H1 (cell line): ENCODE measurements around the gene ACP4. TPM values are rescaled to one million over a fixed set of nuclear protein-coding genes. Genes with fewer than 3 reads are reported as not detected.

Experiments used
- CTCF ChIA-PET: fragments of 300-600 bp; sonication (Branson Sonifier 250); formaldehyde crosslinking; loops from one replicate; lab custom pipeline; 2021; ENCODE audit not compliant: partially characterized antibody; lab: Charles Lee
- POLR2A ChIA-PET: fragments of 300-600 bp; sonication (Branson Sonifier 250); formaldehyde crosslinking; loops from one replicate; lab custom pipeline; 2021; ENCODE audit warnings: inconsistent platforms; ENCODE audit not compliant: partially characterized antibody; lab: Charles Lee
- DNase-seq, 2 experiments: peaks; one replicate each; pipeline versions ENCODE4 v3.0.0 to v3.0.0-alpha.2; 2010 to 2022; ENCODE audit warnings: low spot score in 2 of 2, low read depth in 1 of 2, mixed read lengths in 1 of 2
- FAIRE-seq: peaks from 2 replicates; lab custom pipeline; 2011; peaks lifted over from hg19 to GRCh38; lab: Jason Lieb, UNC
- H2AFZ ChIP-seq: 2 replicates; pipeline ENCODE4 v1.8.1; 2012; ENCODE audit warnings: low read length, inconsistent platforms
- H2AK5ac ChIP-seq: 2 replicates; pipeline ENCODE4 v1.6.1; 2013; ENCODE audit warnings: low read depth, low read length
- H2BK120ac ChIP-seq: replicated peaks from 2 replicates; pipeline ENCODE3; 2013; ENCODE audit warnings: low read depth, low read length, inconsistent platforms
- H2BK12ac ChIP-seq: 2 replicates; pipeline ENCODE4 v1.6.1; 2013; ENCODE audit warnings: low read depth, low read length
- H2BK15ac ChIP-seq: 2 replicates; pipeline ENCODE4 v1.6.1; 2013; ENCODE audit warnings: low read length
- H2BK20ac ChIP-seq: 2 replicates; pipeline ENCODE4 v1.6.1; 2013; ENCODE audit warnings: low read length
- H2BK5ac ChIP-seq: 2 replicates; pipeline ENCODE4 v1.6.1; 2013; ENCODE audit warnings: low read depth, low read length
- H3K14ac ChIP-seq: 2 replicates; pipeline ENCODE4 v1.6.1; 2013; ENCODE audit warnings: inconsistent platforms; ENCODE audit not compliant: insufficient read length
- H3K18ac ChIP-seq: 2 replicates; pipeline ENCODE4 v1.6.1; 2013; ENCODE audit warnings: low read length; ENCODE audit errors: extremely low read depth
- H3K23ac ChIP-seq: 2 replicates; pipeline ENCODE4 v1.6.1; 2013; ENCODE audit warnings: inconsistent platforms; ENCODE audit not compliant: insufficient read length
- H3K23me2 ChIP-seq: 2 replicates; pipeline ENCODE4 v1.6.1; 2013; ENCODE audit warnings: low read depth, low read length
- H3K27ac ChIP-seq: 2 replicates; pipeline ENCODE4 v1.6.1; 2011; ENCODE audit warnings: low read depth, low read length, inconsistent platforms
- H3K27me3 ChIP-seq, 4 experiments: replicated peaks in 1 of 4; 1 replicate in 1 of 4; 2 replicates in 3 of 4; pipeline versions ENCODE4 v1.6.1 to v1.8.1; 2011 to 2013; ENCODE audit warnings: low read length in 3 of 4, mild to moderate bottlenecking in 3 of 4, inconsistent platforms in 2 of 4, mixed read lengths in 2 of 4, moderate library complexity in 1 of 4; ENCODE audit not compliant: control insufficient read depth in 3 of 4, insufficient read depth in 3 of 4; ENCODE audit errors: extremely low read depth in 1 of 4
- H3K36me3 ChIP-seq, 4 experiments: 2 replicates each; pipeline versions ENCODE4 v1.6.1 to v1.8.1; 2011 to 2013; ENCODE audit warnings: mild to moderate bottlenecking in 4 of 4, low read length in 3 of 4, moderate library complexity in 2 of 4, control low read depth in 1 of 4, inconsistent platforms in 1 of 4; ENCODE audit not compliant: insufficient read depth in 4 of 4, control insufficient read depth in 2 of 4
- H3K4ac ChIP-seq: replicated peaks from 2 replicates; pipeline ENCODE3; 2013; ENCODE audit warnings: low read length, low read depth, mixed read lengths, inconsistent platforms; ENCODE audit not compliant: insufficient read length
- H3K4me1 ChIP-seq, 4 experiments: replicated peaks in 1 of 4; 1 replicate in 1 of 4; 2 replicates in 3 of 4; pipeline versions ENCODE4 v1.6.1 to v1.8.1; 2011 to 2013; ENCODE audit warnings: low read length in 3 of 4, inconsistent platforms in 2 of 4, mixed read lengths in 1 of 4; ENCODE audit not compliant: insufficient read depth in 4 of 4, control insufficient read depth in 3 of 4
- H3K4me2 ChIP-seq, 2 experiments: 2 replicates each; pipeline versions ENCODE4 v1.6.1 to v1.8.1; 2011 to 2013; ENCODE audit warnings: low read depth in 2 of 2, low read length in 2 of 2, control low read depth in 1 of 2, inconsistent platforms in 1 of 2, mild to moderate bottlenecking in 1 of 2; ENCODE audit not compliant: insufficient read depth in 1 of 2
- H3K4me3 ChIP-seq, 4 experiments: fragments of 200-600, 300-600 bp in 1 of 4; sonication (generic), shearing (Covaris generic), sonication (Bioruptor Twin) in 1 of 4; 2 replicates each; pipeline versions ENCODE4 v1.5.1 to v1.8.1; 2011 to 2016; ENCODE audit warnings: low read length in 4 of 4, low read depth in 3 of 4, control low read depth in 2 of 4, inconsistent platforms in 2 of 4, mild to moderate bottlenecking in 2 of 4, mixed read lengths in 1 of 4, moderate library complexity in 1 of 4; ENCODE audit not compliant: insufficient read depth in 2 of 4; ENCODE audit errors: extremely low read depth in 1 of 4
- H3K56ac ChIP-seq: replicated peaks from 2 replicates; pipeline ENCODE3; 2013; ENCODE audit warnings: low read depth, mild to moderate bottlenecking, mixed read lengths, low read length, inconsistent platforms; ENCODE audit not compliant: insufficient read length
- H3K79me1 ChIP-seq: 2 replicates; pipeline ENCODE4 v1.6.1; 2013; ENCODE audit warnings: low read depth, low read length, control low read depth
- H3K79me2 ChIP-seq, 2 experiments: 2 replicates each; pipeline versions ENCODE4 v1.6.1 to v1.8.1; 2012 to 2013; ENCODE audit warnings: low read length in 2 of 2, mild to moderate bottlenecking in 2 of 2, inconsistent platforms in 1 of 2; ENCODE audit not compliant: insufficient read depth in 2 of 2, control insufficient read depth in 1 of 2
- H3K9ac ChIP-seq, 4 experiments: replicated peaks in 1 of 4; 1 replicate in 1 of 4; 2 replicates in 3 of 4; pipeline versions ENCODE4 v1.6.1 to v1.8.1; 2011 to 2013; ENCODE audit warnings: low read depth in 3 of 4, low read length in 3 of 4, control low read depth in 2 of 4, mild to moderate bottlenecking in 2 of 4, moderate library complexity in 2 of 4, inconsistent platforms in 1 of 4; ENCODE audit errors: extremely low read depth in 1 of 4
- H3K9me3 ChIP-seq, 2 experiments: 2 replicates each; pipeline versions ENCODE4 v1.6.1 to v1.8.1; 2012 to 2013; ENCODE audit warnings: mild to moderate bottlenecking in 2 of 2, moderate library complexity in 2 of 2, control low read depth in 1 of 2, inconsistent platforms in 1 of 2, low read depth in 1 of 2, low read length in 1 of 2, mixed read lengths in 1 of 2; ENCODE audit not compliant: insufficient read depth in 2 of 2
- H4K20me1 ChIP-seq, 2 experiments: replicated peaks in 1 of 2; 2 replicates each; pipeline versions ENCODE3 to v1.8.1; 2011 to 2013; ENCODE audit warnings: inconsistent platforms in 2 of 2, low read length in 2 of 2, mild to moderate bottlenecking in 1 of 2; ENCODE audit not compliant: insufficient read depth in 2 of 2, control insufficient read depth in 1 of 2
- H4K5ac ChIP-seq: 2 replicates; pipeline ENCODE4 v1.6.1; 2013; ENCODE audit warnings: low read length, low read depth, mixed read lengths, inconsistent platforms; ENCODE audit not compliant: insufficient read length
- H4K8ac ChIP-seq: 2 replicates; pipeline ENCODE4 v1.8.0; 2013; ENCODE audit warnings: mild to moderate bottlenecking, moderate library complexity, low read length, inconsistent platforms; ENCODE audit not compliant: insufficient read depth; ENCODE audit errors: extremely low read depth
- H4K91ac ChIP-seq: replicated peaks from 2 replicates; pipeline ENCODE3; 2013; ENCODE audit warnings: low read length, mixed read lengths, inconsistent platforms; ENCODE audit not compliant: insufficient read length
- BRCA1 ChIP-seq: IDR thresholded peaks from 2 replicates; pipeline ENCODE4 v1.6.1; 2012; ENCODE audit warnings: low read depth, low read length, improper control_type of control experiment
- CTCF ChIP-seq, 3 experiments: IDR thresholded peaks; 1 replicate in 2 of 3; 2 replicates in 1 of 3; pipeline versions ENCODE4 v1.5.1 to v1.6.1; 2011; ENCODE audit warnings: low read length in 3 of 3, mild to moderate bottlenecking in 3 of 3, inconsistent platforms in 2 of 3, low read depth in 1 of 3, moderate library complexity in 1 of 3; ENCODE audit not compliant: insufficient read depth in 1 of 3; ENCODE audit errors: control extremely low read depth in 1 of 3
- FOSL1 ChIP-seq: IDR thresholded peaks from 2 replicates; pipeline ENCODE4 v1.6.1; 2011; ENCODE audit warnings: mild to moderate bottlenecking, low read depth, low read length, moderate library complexity; ENCODE audit not compliant: insufficient read depth
- TEAD4 ChIP-seq: IDR thresholded peaks from 2 replicates; pipeline ENCODE4 v1.6.1; 2012; ENCODE audit warnings: low read depth, low read length, inconsistent platforms, mixed read lengths
- WGBS, 2 experiments: shearing (Covaris generic) in 1 of 2; methylation state at CpG; one replicate each; pipeline versions ENCODE4 v1.1.6 to v1.1.7; 2013 to 2015; ENCODE audit warnings: low lambda C conversion rate in 2 of 2, mixed read lengths in 2 of 2, inconsistent platforms in 1 of 2, low coverage in 1 of 2, missing lambda C conversion rate in 1 of 2; ENCODE audit not compliant: insufficient replicate concordance in 2 of 2, insufficient coverage in 1 of 2, insufficient read length in 1 of 2; ENCODE audit errors: extremely low coverage in 1 of 2, missing lambda C conversion rate in 1 of 2; 5-methylcytosine and 5-hydroxymethylcytosine counted together
- polyA plus RNA-seq, 7 experiments: library from polyadenylated mRNA; depleted of rRNA in 3 of 7; stranded (reverse) in 5 of 7; unstranded in 2 of 7; fragments of >200 nt in 5 of 7; fragments of 200-250 nt in 2 of 7; gene quantifications; 1 replicate in 5 of 7; 2 replicates in 1 of 7; 4 replicates in 1 of 7; pipeline versions ENCODE4 v1.2.1 to v1.2.3, GENCODE V29; 2011 to 2013; ENCODE audit warnings: missing spikeins in 2 of 7, mixed read lengths in 2 of 7
- total RNA-seq: library from RNA; stranded (reverse); fragmentation: NEBNext Ultra II Directional; extraction: Animal tissue kit (Norgen Biotek cat#: 25700); gene quantifications from 2 replicates; pipeline ENCODE4 v1.2.1, GENCODE V29; 2021

ACP4 gene
- total and polyA plus RNA-seq, 2 of the 8 experiments (the other 6 are each of a cell fraction or from before 2014, with no cell fraction given) = not detected

- ChIA-PET POLR2A (interaction anchor here (0.6 to 15.0 kb wide), 38 partner anchors 7 to 401 kb away, joined by 3 to 275 read pairs (median 4); partner anchors contain the start of genes CLEC11A, KLK1, KLK3 and KLK4), CTCF (interaction anchor here (0.8 to 2.3 kb wide), 10 partner anchors 11 to 411 kb away, joined by 3 to 15 read pairs (median 4); partner anchors contain the start of gene POLD1)
- Histone ChIP-seq H4K20me1 (peaks cover 39 to 41% of the 10 kb centered on the region in 2 experiments), H2BK12ac (no peak overlapping the region), H3K56ac (no peak overlapping the region), H3K4me1 (peaks cover 0 to 14% (median 6%) of the 10 kb centered on the region in 4 experiments; a peak in 5 of 7 replicates), H2BK20ac (no peak overlapping the region; the same call in 1 of the 2 replicates), H3K27ac (peak overlapping the region; percentile 56), H3K14ac (no peak overlapping the region), H3K9me3 (no peaks in the 10 kb centered on the region), H3K4ac (peak overlapping the region; percentile 12), H2BK15ac (no peak overlapping the region), H3K23ac (no peak overlapping the region), H4K8ac (no peak overlapping the region), H3K27me3 (no peaks in the 10 kb centered on the region; a peak in 1 of 7 replicates), H3K79me1 (peaks cover 1% of the 10 kb centered on the region; the same call in 1 of the 2 replicates), H2BK5ac (no peak overlapping the region), H3K36me3 (peaks cover 17 to 40% (median 31%) of the 10 kb centered on the region in 4 experiments; a peak in 7 of 8 replicates), H2AK5ac (no peak overlapping the region), H4K91ac (no peak overlapping the region), H3K23me2 (no peaks in the 10 kb centered on the region; the same call in 1 of the 2 replicates), H2AFZ (no peak overlapping the region), H3K4me2 (peak overlapping the region in 1 of 2 experiments; percentile 5; a peak in 1 of 4 replicates), H4K5ac (no peak overlapping the region), H3K9ac (no peak overlapping the region), H2BK120ac (no peak overlapping the region), H3K4me3 (no peak overlapping the region), H3K18ac (no peak overlapping the region), H3K79me2 (peaks cover 0 to 7% of the 10 kb centered on the region in 2 experiments; a peak in 1 of 4 replicates)
- FAIRE-seq (no peak), DNase-seq (peak in 1 of 2 experiments; percentile 79)
- 70% methylated on average over 14 of the region's 18 CpGs; no CpG with 5 or more reads in 1 of the 2 experiments for WGBS, 2 experiments
- peak; percentile 47 to 72 (median 55) for TF ChIP-seq CTCF (IDR thresholded peaks at IDR 0.05; ENCODE audit: control extremely low read depth in 1 of 3, insufficient read depth in 1 of 3, low read depth in 1 of 3, low read length in 3 of 3)
- no peak for TF ChIP-seq FOSL1
- TF ChIP-seq TEAD4 = no peak
- TF ChIP-seq BRCA1 = no peak
These were observed 4.9 kb downstream of the ACP4 start for GRCh38 chr19:50794876-50795663.
